HepG2 (cell line): ENCODE measurements around the gene MEF2D.

Source experiments
- CREB1 ChIP-seq, 2 experiments: fragments of 450-650 bp in 1 of 2; IDR thresholded peaks; 2 replicates each; pipeline ENCODE4 v1.6.1; 2016 to 2017; ENCODE audit warnings: control low read depth in 1 of 2, mild to moderate bottlenecking in 1 of 2, missing compliant biosample characterization in 1 of 2, missing genetic modification characterization in 1 of 2
- CTCF ChIP-seq: sonication (generic); formaldehyde crosslinking; IDR thresholded peaks from 2 replicates; pipeline ENCODE4 v1.5.0; 2020; ENCODE audit warnings: mild to moderate bottlenecking, missing genetic modification reagents, moderate library complexity
- FOXJ3 ChIP-seq: sonication (generic); formaldehyde crosslinking; IDR thresholded peaks from 2 replicates; pipeline ENCODE4 v1.4.0; 2020; ENCODE audit warnings: missing genetic modification reagents, mild to moderate bottlenecking, borderline replicate concordance
- HOXA7 ChIP-seq: sonication (generic); formaldehyde crosslinking; IDR thresholded peaks from 2 replicates; pipeline ENCODE4 v1.8.1; 2022; ENCODE audit warnings: mild to moderate bottlenecking, missing genetic modification reagents, moderate library complexity
- ZNF18 ChIP-seq: sonication (generic); formaldehyde crosslinking; IDR thresholded peaks from 2 replicates; pipeline ENCODE4 v1.8.0; 2022; ENCODE audit warnings: mild to moderate bottlenecking, missing genetic modification reagents; ENCODE audit not compliant: insufficient replicate concordance
- ZNF710 ChIP-seq: sonication (generic); formaldehyde crosslinking; IDR thresholded peaks from 2 replicates; pipeline ENCODE4 v1.5.0; 2020; ENCODE audit warnings: mild to moderate bottlenecking, missing genetic modification reagents, borderline replicate concordance

- TF ChIP-seq ZNF18 (CRISPR knock-in tag) (no peak), CREB1 (IDR thresholded peaks at IDR 0.05) (no peak), CREB1 (CRISPR knock-in tag; IDR thresholded peaks at IDR 0.05) (no peak), ZNF710 (CRISPR knock-in tag) (no peak), CTCF (CRISPR knock-in tag) (no peak), HOXA7 (CRISPR knock-in tag) (no peak), FOXJ3 (CRISPR knock-in tag) (no peak)
These were observed 17.2 kb downstream of the MEF2D start for GRCh38 chr1:156483397-156483796.
